ENCODE measurements around the gene NFKBIZ.

The NFKBIZ gene

DNA sequence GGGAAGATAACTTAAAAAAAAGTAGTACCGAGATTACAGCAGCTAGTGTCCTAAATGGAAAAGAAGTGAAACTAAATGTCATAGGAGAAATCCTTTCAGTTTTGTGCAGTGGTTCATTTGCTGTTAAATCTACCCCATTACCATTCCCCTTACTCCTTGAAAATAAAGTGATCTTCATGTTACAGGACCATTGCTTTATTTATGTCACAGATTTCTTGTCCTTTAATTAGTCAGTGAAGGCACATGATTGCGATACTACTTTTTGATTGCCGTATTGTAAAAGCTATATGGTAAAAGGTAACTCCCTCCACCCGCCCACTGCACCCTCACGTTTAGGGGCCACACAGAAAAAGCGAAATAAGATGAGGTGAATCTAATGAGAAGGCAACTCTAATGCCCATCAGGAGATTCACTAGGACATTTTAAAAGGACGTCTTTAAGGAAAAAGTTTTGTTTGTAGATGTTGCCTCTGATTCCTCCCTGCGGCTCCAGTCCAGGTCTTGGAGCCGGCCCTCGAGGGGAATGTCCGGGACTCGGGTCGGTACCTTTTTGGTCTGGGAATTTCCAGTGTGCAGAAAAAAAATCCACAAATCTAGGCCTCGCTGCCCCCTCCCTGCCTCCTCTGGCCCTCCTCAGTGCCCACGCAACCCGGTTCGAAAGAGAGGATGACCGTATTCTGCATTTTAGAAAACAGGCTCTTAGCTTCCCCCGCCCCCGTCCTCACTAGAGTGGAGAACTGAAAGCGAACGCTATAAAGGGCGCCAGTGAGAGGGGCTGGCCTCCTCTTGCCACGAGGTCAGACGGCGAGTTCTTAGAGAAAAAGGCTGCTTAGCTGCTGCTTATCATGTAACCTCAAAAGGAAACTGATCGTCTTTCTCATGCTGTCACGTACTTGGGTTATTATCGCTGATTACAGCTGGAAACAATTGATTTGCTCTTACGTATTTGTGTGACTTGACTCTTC is 21.8 kb upstream of the NFKBIZ start:
- peak; percentile 90 for DNase-seq (ENCODE audit: low spot score)

DNA sequence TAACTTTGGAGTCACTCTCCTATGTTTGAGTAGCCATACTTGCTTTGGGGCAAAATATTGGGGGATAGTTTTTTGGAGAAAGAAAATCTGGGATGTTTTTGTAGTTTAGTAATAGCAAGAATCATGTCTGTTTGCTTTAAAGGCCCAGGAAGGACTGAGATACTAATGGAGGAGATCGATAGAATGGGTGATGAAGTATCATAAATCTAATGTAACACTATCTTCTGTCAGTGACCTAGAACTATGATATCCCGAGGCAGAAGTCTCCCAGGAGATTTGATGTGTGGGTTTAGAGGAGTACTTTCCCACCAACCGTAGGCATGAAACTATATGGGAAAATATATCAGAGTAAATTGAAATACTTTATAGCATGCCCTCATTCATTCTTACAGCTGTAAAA is 21.0 kb upstream of the NFKBIZ start:
- peak; percentile 33 for DNase-seq (ENCODE audit: low spot score)

GRCh38 chr3:101828691-101829436 is 20.4 kb upstream of the NFKBIZ start:
- peak; percentile 91 for DNase-seq (ENCODE audit: low spot score)

DNA sequence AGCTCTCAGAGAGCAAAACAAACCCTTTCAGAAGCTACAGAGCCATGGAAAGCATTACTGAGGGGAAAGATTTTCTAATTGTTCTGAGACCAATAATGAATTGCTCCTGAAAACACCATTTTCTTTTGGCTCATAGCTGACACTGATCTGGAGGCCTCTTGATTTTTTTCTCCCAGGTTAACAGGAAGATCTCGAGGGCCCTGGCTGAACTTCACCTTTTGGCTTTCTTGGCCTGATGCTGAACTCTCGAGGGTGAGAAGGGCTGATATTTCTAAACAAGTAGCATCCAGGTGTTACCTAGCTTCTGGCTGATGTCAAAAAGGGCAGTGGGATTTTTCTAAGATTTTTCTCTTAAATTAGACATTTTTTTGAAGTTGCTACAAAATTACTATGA is 19.9 kb upstream of the NFKBIZ start:
- peak; percentile 26 for DNase-seq (ENCODE audit: low spot score)

GRCh38 chr3:101829874-101830273 is 19.4 kb upstream of the NFKBIZ start:
- no peak for DNase-seq (ENCODE audit: low spot score)

DNA sequence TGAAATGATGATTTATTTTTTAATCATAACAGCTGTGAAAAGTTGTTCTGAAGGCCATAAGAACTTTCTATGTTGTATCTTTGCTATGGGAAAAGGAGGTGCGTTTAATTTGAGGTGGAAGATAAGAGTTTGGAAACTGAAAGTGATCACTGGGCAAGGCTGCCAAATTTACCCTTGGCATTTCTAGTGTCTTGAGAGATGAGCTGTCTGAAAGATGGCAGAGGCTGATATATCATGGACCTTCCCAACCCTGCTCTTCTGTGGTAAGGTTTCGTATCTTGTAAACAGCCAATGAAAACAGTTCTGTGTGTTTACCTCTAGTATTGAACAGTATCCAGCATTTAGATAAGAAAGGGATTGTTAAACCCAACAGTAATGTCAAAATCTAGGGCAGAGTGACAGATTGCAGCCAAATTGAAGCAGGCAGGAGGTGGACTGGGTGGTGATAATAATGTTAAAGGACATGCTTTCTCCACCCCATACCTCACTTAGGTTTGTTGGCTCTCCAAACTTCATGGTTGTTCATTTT is 15.8 kb upstream of the NFKBIZ start:
- DNase-seq (ENCODE audit: low spot score), result no peak

- DNase-seq (ENCODE audit: low spot score), result no peak
These were observed 13.6 kb upstream of the NFKBIZ start for GRCh38 chr3:101835676-101836075.

GRCh38 chr3:101836160-101836559 is 13.2 kb upstream of the NFKBIZ start:
- DNase-seq (ENCODE audit: low spot score), result no peak

DNA sequence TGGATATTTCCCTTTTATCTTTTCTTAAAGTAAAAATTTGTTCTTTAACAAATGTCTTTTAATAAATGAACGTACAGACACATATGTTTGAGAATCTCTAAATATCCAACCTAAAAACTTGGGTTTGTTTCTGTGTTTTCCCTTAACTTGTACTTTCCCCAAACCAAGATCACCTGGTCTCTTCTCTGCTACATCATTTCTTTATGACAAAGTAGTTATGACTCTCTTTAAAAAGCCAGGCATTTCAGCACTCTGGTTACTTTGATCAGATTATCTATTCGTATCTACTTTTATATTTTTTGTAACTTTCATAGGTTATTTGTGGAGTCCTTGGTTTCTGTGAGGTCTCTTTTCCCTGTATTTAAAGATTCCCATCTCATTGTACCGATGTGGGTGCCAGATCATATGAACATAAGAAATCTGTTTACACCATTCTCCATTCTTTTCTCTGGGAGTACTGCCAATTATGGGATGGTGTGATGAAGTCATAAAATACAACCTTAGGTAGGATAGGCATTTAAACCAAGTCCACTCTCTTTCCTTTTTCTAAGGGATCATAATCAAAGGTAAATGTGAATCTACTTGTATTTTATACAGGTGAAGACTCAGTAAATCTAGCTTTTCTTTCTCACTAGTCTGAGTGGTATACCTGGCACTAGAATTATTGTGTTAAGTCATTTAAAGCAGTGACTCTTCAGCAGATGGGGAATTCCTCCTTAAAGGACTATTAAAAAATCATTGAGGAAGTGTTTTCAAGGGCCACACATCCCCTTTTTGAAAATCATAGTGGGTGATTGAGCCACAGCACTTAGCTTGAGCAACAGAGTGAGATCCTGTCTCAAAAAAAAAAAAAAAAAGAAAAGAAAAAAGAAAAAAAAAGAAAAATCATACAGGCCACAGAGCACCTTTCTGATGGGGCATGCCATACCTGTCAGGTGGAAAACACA is 12.4 kb upstream of the NFKBIZ start:
- no peak for DNase-seq (ENCODE audit: low spot score)

DNA sequence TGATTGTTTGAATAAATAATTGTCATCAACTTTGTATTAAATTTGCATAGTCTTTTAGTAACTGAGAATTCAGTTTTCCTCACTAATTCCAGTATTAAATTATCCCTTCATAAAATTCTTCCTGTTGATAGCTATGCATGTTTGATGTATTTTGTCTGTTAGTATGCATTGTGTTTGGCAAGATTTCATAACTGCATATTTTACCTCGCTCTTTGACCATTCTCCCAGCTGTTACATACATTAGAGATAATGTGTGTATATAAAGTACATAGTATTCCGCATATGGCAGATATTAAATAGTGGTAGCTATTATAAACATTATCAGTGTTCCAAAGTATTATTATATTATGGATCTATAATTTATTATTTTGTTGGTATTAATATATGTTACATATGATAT is 10.6 kb upstream of the NFKBIZ start:
- DNase-seq (ENCODE audit: low spot score), result no peak

GRCh38 chr3:101840066-101840465 is 9.2 kb upstream of the NFKBIZ start:
- DNase-seq (ENCODE audit: low spot score), result no peak

- DNase-seq (ENCODE audit: low spot score), result no peak
These were observed 6.9 kb upstream of the NFKBIZ start for GRCh38 chr3:101842245-101842934.

DNA sequence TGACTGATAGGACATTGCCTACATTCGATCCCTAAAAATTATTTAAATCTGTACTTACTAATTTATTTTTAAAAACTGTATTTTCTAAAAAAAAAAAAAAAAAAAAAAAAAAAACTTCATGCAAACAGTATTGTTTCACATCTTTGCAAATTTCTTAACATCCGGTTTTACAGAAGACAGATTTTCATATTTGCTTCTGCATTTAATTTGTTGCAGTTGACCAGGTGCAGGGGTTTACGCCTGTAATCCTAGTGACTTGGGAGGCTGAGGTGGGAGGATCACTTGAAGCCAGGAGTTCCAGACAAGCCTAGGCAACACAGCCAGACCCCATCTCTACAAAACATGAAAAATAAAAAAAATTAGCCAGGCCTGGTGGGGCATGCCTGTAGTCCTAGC is 6.4 kb upstream of the NFKBIZ start:
- DNase-seq (ENCODE audit: low spot score), result no peak

- no peak for DNase-seq (ENCODE audit: low spot score)
These were observed 3.9 kb upstream of the NFKBIZ start for GRCh38 chr3:101845425-101845824.

- DNase-seq (ENCODE audit: low spot score), result peak; percentile 21
These were observed 2.6 kb upstream of the NFKBIZ start for GRCh38 chr3:101846709-101847108.

DNA sequence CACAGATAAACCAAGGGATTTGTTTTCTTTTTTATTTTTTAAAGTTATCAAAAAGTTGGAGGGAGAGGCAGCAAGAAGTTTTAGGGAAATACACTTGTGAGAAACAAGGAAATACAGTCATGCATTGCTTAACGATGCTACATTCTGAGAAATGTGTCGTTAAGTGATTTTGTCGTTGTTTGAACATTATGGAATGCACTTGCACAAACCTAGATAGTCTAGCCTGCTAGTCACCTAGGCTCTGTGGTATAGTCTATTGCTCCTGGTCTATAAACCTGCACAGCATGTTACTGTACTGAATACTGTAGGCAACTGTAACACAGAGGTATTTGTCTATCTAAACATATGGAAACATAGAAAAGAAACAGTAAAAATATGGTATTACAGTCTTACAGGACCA is 2.0 kb upstream of the NFKBIZ start:
- peak; percentile 59 for DNase-seq (ENCODE audit: low spot score)

DNA sequence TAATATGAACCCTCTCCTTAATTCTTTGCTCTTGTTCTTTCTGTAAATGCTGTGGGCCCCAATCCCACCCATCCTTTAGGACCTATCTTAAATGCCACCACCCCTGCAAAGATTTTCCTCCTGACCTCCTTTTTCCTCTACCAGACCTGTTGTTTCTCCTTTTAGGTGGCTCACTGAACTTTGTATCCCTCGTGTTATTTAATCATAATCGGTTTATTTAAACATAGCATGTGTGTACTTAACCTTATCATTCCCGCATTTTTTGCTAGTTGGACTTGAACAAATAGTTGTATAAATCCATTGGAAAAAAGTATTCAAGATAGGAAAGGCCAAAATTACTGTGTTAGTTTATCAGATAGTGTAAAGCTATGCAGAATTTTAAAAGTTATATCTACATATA is 988 bp upstream of the NFKBIZ start:
- DNase-seq (ENCODE audit: low spot score), result no peak

DNA sequence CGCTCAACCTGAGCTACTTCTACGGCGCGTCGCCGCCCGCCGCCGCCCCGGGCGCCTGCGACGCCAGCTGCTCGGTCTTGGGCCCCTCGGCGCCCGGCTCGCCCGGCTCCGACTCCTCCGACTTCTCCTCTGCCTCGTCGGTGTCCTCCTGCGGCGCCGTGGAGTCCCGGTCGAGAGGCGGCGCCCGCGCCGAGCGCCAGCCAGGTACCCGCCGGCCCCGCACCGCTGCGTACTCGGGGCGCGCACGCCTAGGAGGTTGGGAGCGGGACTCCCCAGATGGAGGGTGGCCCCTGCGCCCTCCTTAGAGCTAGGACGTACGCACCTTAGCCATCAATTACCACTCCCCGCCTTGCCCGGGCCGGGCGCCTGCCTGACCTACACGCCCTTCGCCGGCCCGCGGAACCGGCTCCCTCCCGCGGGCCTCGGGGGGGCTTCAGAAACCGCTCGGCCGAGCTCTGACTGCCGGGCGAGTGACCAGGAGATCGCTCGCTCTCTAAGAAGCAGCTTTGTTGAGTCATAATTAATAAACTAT is 466 bp downstream of the NFKBIZ start:
- peak; percentile 55 for DNase-seq (ENCODE audit: low spot score)

GRCh38 chr3:101850246-101851051 is 1.1 kb downstream of the NFKBIZ start:
- peak; percentile 71 for DNase-seq (ENCODE audit: low spot score)
